IgD-negative memory B cell (primary cell): ENCODE measurements around the gene CAPN2. TPM values are rescaled to one million over a fixed set of nuclear protein-coding genes. Genes with fewer than 3 reads are reported as not detected.

ENCODE experiments used
- H3K27ac Mint-ChIP-seq, 3 donors: one replicate each; pipeline ENCODE4 v1.8.0; 2020 to 2022; ENCODE audit warnings: mild to moderate bottlenecking in 3 of 3, mixed read lengths in 3 of 3, moderate library complexity in 1 of 3
- H3K27me3 Mint-ChIP-seq: one replicate; pipeline ENCODE4 v1.8.0; 2021; ENCODE audit warnings: mixed read lengths
- H3K36me3 Mint-ChIP-seq: one replicate; pipeline ENCODE4 v1.8.0; 2020; ENCODE audit warnings: mild to moderate bottlenecking, mixed read lengths
- H3K4me1 Mint-ChIP-seq, 3 donors: one replicate each; pipeline ENCODE4 v1.8.0; 2020 to 2022; ENCODE audit warnings: mixed read lengths in 3 of 3, mild to moderate bottlenecking in 1 of 3
- H3K4me3 Mint-ChIP-seq, 4 donors: one replicate each; pipeline ENCODE4 v1.8.0; 2020 to 2022; ENCODE audit warnings: mild to moderate bottlenecking in 4 of 4, mixed read lengths in 4 of 4, moderate library complexity in 3 of 4
- H3K9me3 Mint-ChIP-seq, 3 donors: one replicate each; pipeline ENCODE4 v1.8.0; 2020 to 2021; ENCODE audit warnings: mixed read lengths in 3 of 3, mild to moderate bottlenecking in 1 of 3
- polyA plus RNA-seq: library from polyadenylated mRNA; unstranded; fragments of 300-500 nt; fragmentation: Illumina TruSeq; gene quantifications from one replicate; pipeline ENCODE4 v1.2.3, GENCODE V29; 2021

CAPN2 gene
- polyA plus RNA-seq, 1 donor from 2014 or later: 140 TPM

- Mint-ChIP-seq H3K36me3 (no peaks in the 10 kb centered on the region), H3K9me3 (peaks cover 0 to 3% (median 0%) of the 10 kb centered on the region in 3 donors), H3K4me1 (peaks cover 0 to 2% (median 2%) of the 10 kb centered on the region in 3 donors), H3K27ac (no peak overlapping the region), H3K27me3 (peaks cover 15% of the 10 kb centered on the region), H3K4me3 (no peak overlapping the region)
Measured at GRCh38 chr1:223684488-223684792, 27.9 kb upstream of the CAPN2 start.

DNA sequence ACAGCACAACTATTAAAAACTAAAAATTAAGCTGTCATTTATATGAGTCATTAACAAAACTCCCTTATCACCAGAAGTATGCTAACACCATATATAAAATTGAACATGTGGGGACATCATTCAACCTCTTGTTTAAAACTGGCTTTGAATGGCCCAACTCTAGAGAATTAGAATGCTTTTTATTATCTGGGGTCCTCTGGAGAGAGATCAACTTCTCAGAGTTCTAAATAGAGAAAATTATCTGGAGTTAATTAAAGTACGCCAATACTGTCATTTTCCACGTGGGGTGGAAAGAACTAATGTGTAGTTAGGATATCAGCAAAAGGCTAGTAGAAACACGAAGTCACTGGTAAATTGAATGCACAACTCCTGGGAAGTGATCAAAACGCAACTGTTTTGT is 21.2 kb upstream of the CAPN2 start:
- H3K27ac Mint-ChIP-seq: no peak overlapping the region
- H3K4me3 Mint-ChIP-seq: no peak overlapping the region
- peaks cover 6% of the 10 kb centered on the region for H3K27me3 Mint-ChIP-seq
- peaks cover 0 to 2% (median 0%) of the 10 kb centered on the region in 3 donors for H3K4me1 Mint-ChIP-seq
- H3K36me3 Mint-ChIP-seq: no peaks in the 10 kb centered on the region
- H3K9me3 Mint-ChIP-seq: peaks cover 0 to 3% (median 0%) of the 10 kb centered on the region in 3 donors

DNA sequence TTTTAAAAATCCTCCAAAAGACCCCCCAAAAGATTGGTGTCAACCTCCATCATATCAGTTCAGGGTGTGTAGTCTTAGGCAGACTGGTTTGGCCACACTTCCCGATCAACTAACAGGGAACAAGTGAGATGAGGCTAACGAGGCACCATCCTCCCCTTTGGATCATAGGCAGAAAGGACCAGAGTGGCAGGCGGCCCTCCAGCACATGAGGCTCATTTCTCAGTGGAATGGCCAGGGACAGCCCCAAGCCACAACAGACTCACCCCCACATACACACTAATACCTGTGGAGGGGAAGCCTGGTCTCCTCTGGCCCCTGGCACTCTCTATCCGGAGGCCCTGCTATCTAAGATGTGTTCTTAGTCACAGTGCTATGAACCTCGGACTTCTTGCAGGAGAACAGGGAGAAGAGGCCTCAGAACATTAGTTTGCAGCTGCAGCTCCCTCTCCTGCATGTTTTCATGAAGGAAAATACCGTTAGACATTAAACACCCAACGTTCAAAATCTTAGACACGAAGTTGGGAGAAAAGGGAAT is 17.3 kb upstream of the CAPN2 start:
- no peak overlapping the region for H3K27ac Mint-ChIP-seq
- H3K4me1 Mint-ChIP-seq: peaks cover 6 to 8% (median 7%) of the 10 kb centered on the region in 3 donors
- H3K4me3 Mint-ChIP-seq: no peak overlapping the region
- peaks cover 3% of the 10 kb centered on the region for H3K27me3 Mint-ChIP-seq
- H3K36me3 Mint-ChIP-seq: no peaks in the 10 kb centered on the region
- no peaks in the 10 kb centered on the region for H3K9me3 Mint-ChIP-seq

DNA sequence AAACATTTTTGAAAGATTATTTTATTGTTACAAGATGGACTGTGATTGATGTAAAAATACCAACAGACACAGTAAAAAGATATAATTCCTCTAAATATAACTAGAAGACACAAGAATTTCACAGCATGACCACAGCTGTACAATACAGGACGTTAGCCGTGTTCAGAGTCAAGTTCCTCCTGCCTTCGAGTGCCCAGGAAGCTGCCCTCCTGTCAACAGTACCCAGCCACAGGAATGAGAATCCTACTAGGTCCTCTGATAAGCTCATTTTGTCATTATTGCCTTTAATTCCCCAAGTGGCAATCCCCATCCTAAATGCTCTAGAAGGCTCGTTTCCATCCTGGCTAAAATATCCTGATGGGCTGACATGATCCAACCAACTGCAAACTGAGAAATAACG is 16.4 kb upstream of the CAPN2 start:
- Mint-ChIP-seq H3K27ac (peak overlapping the region in 1 of 3 donors; percentile 76), H3K27me3 (peaks cover 3% of the 10 kb centered on the region), H3K36me3 (no peaks in the 10 kb centered on the region), H3K9me3 (no peaks in the 10 kb centered on the region), H3K4me1 (peaks cover 6 to 8% (median 7%) of the 10 kb centered on the region in 3 donors), H3K4me3 (no peak overlapping the region)

DNA sequence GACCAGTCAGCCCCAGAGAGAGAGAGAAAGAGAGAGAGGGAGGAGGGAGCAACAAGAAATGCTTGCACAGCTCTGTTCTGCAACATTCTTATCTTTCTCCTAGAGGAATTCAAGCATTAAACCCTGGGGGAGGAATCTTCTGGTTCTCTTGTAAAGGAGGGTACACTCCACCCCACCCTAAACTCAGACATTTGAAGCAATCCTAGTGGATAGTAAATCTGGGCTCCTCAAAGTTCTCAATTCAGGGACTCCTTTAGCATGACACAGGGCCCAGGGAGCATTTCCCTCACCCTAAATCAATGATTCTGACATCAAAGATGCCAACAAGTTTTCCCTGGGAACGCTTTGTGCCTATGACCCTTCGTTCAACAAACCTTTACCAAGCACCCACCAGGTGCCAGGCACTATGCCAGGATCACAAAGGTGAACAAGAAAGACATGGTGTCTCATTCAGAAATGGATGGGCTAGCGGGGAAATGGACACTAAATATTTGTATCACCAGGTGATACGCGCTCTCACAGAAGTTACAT is 11.9 kb upstream of the CAPN2 start:
- H3K27ac Mint-ChIP-seq: no peak overlapping the region
- no peaks in the 10 kb centered on the region for H3K9me3 Mint-ChIP-seq
- H3K27me3 Mint-ChIP-seq: peaks cover 5% of the 10 kb centered on the region
- H3K4me3 Mint-ChIP-seq: no peak overlapping the region
- H3K4me1 Mint-ChIP-seq: peaks cover 7 to 13% (median 10%) of the 10 kb centered on the region in 3 donors
- H3K36me3 Mint-ChIP-seq: no peaks in the 10 kb centered on the region

DNA sequence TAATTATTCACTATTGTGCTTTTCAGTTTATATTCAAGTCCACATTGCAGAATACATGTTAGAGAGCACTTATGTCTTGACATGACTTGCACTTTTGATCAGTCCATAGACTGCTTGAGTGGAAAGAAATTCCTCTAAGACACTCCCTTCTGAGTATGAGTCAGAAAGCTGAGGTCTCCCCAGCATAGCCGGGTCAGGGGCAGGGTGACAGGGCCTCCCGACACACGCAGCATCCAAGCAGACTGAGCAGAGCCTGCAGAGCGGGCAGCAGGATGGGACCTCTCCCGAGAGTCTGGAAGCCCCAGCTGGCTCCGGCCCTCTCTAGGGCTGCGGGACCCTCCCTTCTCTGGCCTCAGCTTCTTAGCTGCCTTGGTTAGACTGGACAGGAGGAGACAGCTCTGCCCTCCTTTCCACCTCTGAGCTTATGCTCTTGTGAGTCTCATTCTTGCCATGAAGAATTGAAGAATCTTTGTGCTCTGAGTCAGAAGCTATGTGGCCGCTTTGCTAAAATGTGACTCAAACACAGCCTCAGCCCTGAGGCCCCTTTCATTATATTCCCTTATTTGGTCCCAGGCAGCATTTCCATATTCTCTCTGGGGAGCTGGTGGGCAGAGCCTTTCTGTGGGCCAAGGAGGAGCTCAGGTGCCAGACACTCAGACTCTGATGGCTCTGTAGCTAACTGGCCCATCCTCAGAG is 11.2 kb upstream of the CAPN2 start:
- Mint-ChIP-seq H3K9me3 (no peaks in the 10 kb centered on the region), H3K36me3 (no peaks in the 10 kb centered on the region), H3K27me3 (peaks cover 5% of the 10 kb centered on the region), H3K4me3 (no peak overlapping the region), H3K27ac (peak overlapping the region in 1 of 3 donors; percentile 59), H3K4me1 (peaks cover 7 to 14% (median 10%) of the 10 kb centered on the region in 3 donors)

DNA sequence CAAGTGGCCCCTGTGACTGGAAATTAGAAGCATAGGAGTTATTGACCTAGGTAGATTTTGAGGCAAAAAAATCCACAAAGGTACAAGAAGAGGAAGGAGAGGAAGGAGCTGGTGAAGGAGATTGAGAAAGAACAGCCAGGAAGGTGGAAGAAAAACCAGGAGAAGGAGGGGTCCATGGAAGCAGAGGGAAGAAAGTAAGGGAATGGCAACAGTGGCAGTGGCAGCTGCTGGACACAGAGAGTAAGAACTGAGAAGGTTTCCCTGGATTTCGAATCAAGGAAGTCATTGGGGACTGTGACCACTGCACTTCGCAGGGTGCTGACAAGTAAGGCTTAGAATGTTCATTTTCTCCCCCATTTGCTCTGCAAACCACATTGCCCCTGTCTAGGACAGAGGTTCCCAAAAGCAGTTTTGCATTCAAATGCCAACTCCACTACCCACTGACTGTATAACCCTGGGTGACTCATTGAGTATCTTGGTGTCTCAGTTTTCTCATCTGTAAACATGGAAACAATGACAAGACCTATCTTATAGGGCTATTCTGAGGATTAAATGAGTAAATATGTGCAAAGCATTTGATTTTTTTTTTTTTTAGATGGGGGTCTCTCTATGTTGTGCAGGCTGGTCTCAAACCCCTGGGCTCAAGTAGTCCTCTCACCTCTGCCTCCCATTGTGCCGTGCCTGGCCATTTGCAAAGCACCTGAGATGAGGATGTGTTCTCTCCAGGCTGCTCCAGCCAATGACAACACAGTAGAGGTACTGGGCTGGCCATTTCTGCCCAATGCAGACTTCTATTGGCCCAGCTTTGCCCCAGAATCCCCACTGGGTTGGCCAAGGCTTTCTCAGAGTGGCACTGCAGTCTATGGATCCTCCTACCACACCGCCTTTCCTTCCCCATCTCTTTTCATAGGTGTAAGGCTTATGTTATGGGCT is 9.3 kb upstream of the CAPN2 start:
- H3K9me3 Mint-ChIP-seq: no peaks in the 10 kb centered on the region
- peaks cover 5% of the 10 kb centered on the region for H3K27me3 Mint-ChIP-seq
- no peaks in the 10 kb centered on the region for H3K36me3 Mint-ChIP-seq
- no peak overlapping the region for H3K4me3 Mint-ChIP-seq
- peaks cover 5 to 13% (median 10%) of the 10 kb centered on the region in 3 donors for H3K4me1 Mint-ChIP-seq
- H3K27ac Mint-ChIP-seq: peak overlapping the region in 1 of 3 donors; percentile 64

DNA sequence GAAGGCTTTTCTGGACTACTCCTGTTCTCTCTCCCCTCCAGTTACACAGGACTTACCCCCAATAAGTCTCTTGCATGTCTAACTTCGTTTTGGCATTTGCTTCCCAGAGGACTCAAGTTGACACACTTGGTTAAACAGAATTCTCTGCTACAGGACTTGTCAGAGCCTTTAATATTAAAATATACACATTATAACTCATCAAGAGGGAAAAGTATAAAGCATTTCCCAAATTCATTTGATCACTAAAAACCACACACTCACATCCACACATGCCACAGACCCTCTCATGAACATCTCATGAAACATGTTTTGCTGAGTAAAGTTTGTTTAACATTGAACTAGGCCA is 8.7 kb upstream of the CAPN2 start:
- H3K9me3 Mint-ChIP-seq: no peaks in the 10 kb centered on the region
- H3K27ac Mint-ChIP-seq: peak overlapping the region in 1 of 3 donors; percentile 64
- H3K4me3 Mint-ChIP-seq: no peak overlapping the region
- H3K36me3 Mint-ChIP-seq: no peaks in the 10 kb centered on the region
- peaks cover 0 to 8% (median 6%) of the 10 kb centered on the region in 3 donors for H3K4me1 Mint-ChIP-seq
- H3K27me3 Mint-ChIP-seq: peaks cover 5% of the 10 kb centered on the region

GRCh38 chr1:223704921-223705878 is 7.1 kb upstream of the CAPN2 start:
- peak overlapping the region in 2 of 3 donors; percentile 41 to 81 for H3K27ac Mint-ChIP-seq
- H3K9me3 Mint-ChIP-seq: no peaks in the 10 kb centered on the region
- no peak overlapping the region for H3K4me3 Mint-ChIP-seq
- no peaks in the 10 kb centered on the region for H3K36me3 Mint-ChIP-seq
- peaks cover 0 to 7% (median 6%) of the 10 kb centered on the region in 3 donors for H3K4me1 Mint-ChIP-seq
- H3K27me3 Mint-ChIP-seq: peaks cover 2% of the 10 kb centered on the region

DNA sequence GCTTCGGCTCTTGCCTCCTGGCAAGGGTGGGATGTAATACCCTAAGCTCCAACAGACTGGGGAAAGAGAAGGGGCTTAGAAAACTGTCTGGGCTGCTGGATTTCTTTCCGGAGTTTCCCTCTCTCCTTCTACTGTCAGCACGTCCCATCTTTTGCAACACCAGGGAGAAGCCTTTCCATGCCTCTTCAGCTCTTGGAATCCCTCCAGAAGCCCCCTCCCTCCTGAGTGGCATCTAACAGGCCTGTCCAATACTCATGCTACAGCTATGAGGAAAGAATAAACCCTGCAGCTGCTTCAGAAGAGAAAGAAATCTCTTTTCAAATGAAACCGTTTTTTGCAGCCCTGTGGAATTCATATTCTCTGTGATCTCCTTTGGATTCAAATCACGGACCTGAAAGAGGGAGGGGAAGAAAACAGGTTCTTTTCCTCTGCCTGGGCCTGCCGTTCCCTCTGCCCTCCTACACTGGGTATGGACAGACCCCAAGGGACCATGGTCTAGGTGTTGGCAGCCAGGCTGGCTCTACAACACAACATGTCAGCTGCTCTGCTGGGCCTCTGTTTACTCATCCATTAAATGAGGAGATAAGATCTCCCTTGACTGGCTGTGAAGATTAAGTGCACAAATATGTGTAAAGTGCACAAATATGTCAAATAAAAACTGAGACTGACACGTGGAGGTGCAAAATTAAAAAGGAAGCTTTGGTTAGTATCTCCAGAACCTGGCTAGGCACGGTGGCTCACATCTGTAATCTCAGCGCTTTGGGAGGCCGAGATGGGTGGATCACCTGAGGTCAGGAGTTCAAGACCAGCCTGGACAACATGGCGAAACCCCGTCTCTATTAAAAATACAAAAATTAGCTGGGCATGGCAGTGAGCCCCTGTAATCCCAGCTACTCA is 6.0 kb upstream of the CAPN2 start:
- no peaks in the 10 kb centered on the region for H3K36me3 Mint-ChIP-seq
- H3K9me3 Mint-ChIP-seq: no peaks in the 10 kb centered on the region
- no peak overlapping the region for H3K27ac Mint-ChIP-seq
- peak overlapping the region in 1 of 4 donors; percentile 26 for H3K4me3 Mint-ChIP-seq
- H3K4me1 Mint-ChIP-seq: peaks cover 6 to 16% (median 14%) of the 10 kb centered on the region in 3 donors
- H3K27me3 Mint-ChIP-seq: peaks cover 2% of the 10 kb centered on the region

GRCh38 chr1:223707256-223708000 is 4.9 kb upstream of the CAPN2 start:
- H3K4me1 Mint-ChIP-seq: peaks cover 7 to 21% (median 17%) of the 10 kb centered on the region in 3 donors
- no peaks in the 10 kb centered on the region for H3K9me3 Mint-ChIP-seq
- no peaks in the 10 kb centered on the region for H3K36me3 Mint-ChIP-seq
- H3K27ac Mint-ChIP-seq: no peak overlapping the region
- peak overlapping the region in 1 of 4 donors; percentile 62 for H3K4me3 Mint-ChIP-seq
- peaks cover 2% of the 10 kb centered on the region for H3K27me3 Mint-ChIP-seq

GRCh38 chr1:223708001-223708359 is 4.4 kb upstream of the CAPN2 start:
- Mint-ChIP-seq H3K36me3 (no peaks in the 10 kb centered on the region), H3K27ac (no peak overlapping the region), H3K4me3 (peak overlapping the region in 1 of 4 donors; percentile 62), H3K4me1 (peaks cover 7 to 22% (median 17%) of the 10 kb centered on the region in 3 donors), H3K27me3 (peaks cover 2% of the 10 kb centered on the region), H3K9me3 (no peaks in the 10 kb centered on the region)
